SH-SY5Y (cell line): ENCODE measurements around the gene NCOA4.

Experiments used
- GATA2 ChIP-seq: IDR thresholded peaks from 2 replicates; pipeline ENCODE4 v1.6.1; 2011; ENCODE audit warnings: mild to moderate bottlenecking, low read depth, low read length
- GATA3 ChIP-seq: IDR thresholded peaks from 2 replicates; pipeline ENCODE4 v1.6.1; 2011; ENCODE audit warnings: low read depth, mild to moderate bottlenecking, low read length, moderate library complexity

GRCh38 chr10:46002916-46003693, 27.3 kb downstream of the NCOA4 start:
- no peak for TF ChIP-seq GATA2
- no peak for TF ChIP-seq GATA3
